Left cardiac atrium (tissue), 4 donors: ENCODE measurements around the gene ZNF808. TPM values are rescaled to one million over a fixed set of nuclear protein-coding genes. Genes with fewer than 3 reads are reported as not detected.
A peak's percentile ranks its signal among the peaks of the same experiment; 100 is the strongest.
"Not testable (repeated sequence)": the region's sequence is repeated elsewhere in the genome, so short reads cannot be mapped to it uniquely, and the experiment has no call there.

Experiments used
- ATAC-seq, 2 donors: fragments of 200-7000 bp; cut with Tn5 transposase; one replicate each; pipeline ENCODE4 v1.9.1; 2020; ENCODE audit warnings: mild to moderate bottlenecking in 2 of 2, moderate library complexity in 2 of 2
- DNase-seq: peaks from one replicate; pipeline ENCODE4 v3.0.0-alpha.2; 2020
- intact Hi-C, 2 donors: fragments of 100-400 bp; cut with DNase I; formaldehyde crosslinking; loops; one replicate each; pipeline versions ENCODE4 v1.14.1 to v1.15.1; 2022 to 2023
- total RNA-seq, 2 donors: library from RNA; stranded (reverse); fragmentation: NEBNext Ultra II Directional; extraction: Animal tissue kit (Norgen Biotek cat#: 25700); gene quantifications; one replicate each; pipeline ENCODE4 v1.2.1, GENCODE V29; 2021
- donor health status: DM: no; HTN: yes; CAD: no.
- donor health status: DM: no; HTN: yes; CAD: no; lungs with severe emphysema.
- donor health status: DM: yes; HTN: yes; CAD: no.
- donor health status: Dilated cardiomyopathy.

ZNF808 gene
- total RNA-seq, 2 donors from 2014 or later: 25.1 to 29.3 TPM

DNA sequence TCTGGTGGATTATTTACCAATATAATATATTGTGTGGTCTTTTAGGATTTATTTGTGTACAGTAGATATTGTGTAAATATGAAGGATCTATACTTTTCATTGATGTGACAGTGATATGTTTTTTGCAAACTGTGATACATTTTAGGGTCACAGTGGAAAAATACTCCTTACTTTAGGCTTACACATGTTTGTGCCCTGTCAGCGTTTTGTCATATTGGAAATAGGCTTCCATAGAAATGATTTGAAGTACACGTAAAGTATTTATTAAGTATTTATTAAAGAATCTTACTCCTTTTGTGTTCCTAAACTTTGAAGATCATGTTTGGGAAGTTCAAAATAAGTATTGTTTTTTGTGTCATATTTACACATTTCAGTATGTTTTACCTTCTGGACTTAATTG, 5.0 kb downstream of the ZNF808 start:
- no peak for ATAC-seq

DNA sequence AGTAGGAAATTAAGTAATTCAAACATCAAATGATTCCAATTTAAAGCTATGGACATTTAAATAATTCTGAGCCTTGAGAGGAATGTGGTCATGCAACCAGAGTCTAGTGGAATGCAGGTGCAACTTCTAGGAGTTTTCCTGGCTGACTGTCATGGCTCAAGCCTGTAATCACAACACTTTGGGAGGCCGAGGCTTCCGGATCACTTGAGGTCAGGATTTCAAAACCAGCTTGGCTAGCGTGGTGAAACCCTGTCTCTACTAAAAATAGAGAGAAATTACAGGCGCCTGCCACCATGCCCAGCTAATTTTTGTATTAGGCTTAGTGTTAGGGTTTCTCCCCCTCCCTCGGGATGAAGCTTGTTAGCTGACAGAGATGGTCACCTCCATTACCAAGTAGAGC, 6.4 kb downstream of the ZNF808 start:
- DNase-seq (peak; percentile 30), ATAC-seq (peak in 1 of 2 donors; percentile 50)

More for the DNA sequence above, 5.0 kb downstream of the ZNF808 start:
- no peak for DNase-seq
- intact Hi-C loops: no loop called here

GRCh38 chr19:52535385-52535770, 7.9 kb downstream of the ZNF808 start:
- ATAC-seq: peak in 1 of 2 donors; percentile 6
- intact Hi-C loops: not testable (repeated sequence)
- peak; percentile 26 for DNase-seq

More for the DNA sequence above, 6.4 kb downstream of the ZNF808 start:
- intact Hi-C loops: no loop called here

GRCh38 chr19:52535771-52536447, 8.4 kb downstream of the ZNF808 start:
- peak; percentile 94 for DNase-seq
- intact Hi-C loops: no loop called here
- peak; percentile 96 to 100 for ATAC-seq

DNA sequence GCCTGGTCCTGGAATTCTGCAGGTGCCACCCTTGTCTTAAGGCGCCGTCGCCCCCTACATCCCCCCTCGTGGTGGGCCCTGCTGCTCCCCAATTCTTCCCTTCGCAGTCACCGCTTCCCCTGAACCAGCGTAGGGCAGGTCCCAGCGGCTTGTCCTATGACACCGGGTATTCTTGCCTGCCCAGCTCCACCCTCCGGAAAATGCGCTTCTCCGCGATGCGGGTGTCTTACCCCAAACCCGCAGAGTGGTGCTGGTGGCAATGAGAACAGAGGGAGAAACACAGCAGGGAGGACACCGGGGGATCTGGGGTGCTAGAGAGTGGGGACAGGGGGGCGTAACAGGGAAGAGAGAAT, 9.0 kb downstream of the ZNF808 start:
- intact Hi-C loops: no loop called here
- DNase-seq: peak; percentile 32
- peak; percentile 53 to 55 for ATAC-seq

GRCh38 chr19:52538815-52539214, 11.3 kb downstream of the ZNF808 start:
- intact Hi-C loops, DNase-seq, ATAC-seq: not testable (repeated sequence)

GRCh38 chr19:52541176-52541575, 13.7 kb downstream of the ZNF808 start:
- intact Hi-C loops, ATAC-seq, DNase-seq: not testable (repeated sequence)

DNA sequence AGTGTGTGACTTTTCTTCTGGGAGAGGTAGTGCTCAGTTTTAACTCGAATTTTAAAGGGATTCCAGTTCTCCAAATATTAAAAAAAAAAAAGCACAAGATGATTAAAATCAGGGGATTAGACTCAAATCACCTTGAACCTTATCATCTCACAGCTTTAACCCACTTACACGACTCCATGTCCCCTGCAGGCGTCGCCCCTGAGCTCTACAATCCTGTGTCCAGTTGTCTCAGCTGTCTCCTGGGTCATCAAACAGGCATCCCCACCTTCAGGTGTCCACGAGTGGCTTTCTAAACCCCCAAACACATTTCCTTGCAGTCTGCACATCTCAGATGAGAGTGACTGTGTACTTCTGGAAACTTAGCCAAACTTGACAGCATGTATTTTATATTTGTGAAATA, 14.1 kb downstream of the ZNF808 start:
- ATAC-seq (no peak), DNase-seq (no peak)
- intact Hi-C loops: no loop called here

GRCh38 chr19:52542541-52542940, 15.1 kb downstream of the ZNF808 start:
- DNase-seq, ATAC-seq, intact Hi-C loops: not testable (repeated sequence)

GRCh38 chr19:52542984-52543664, 15.7 kb downstream of the ZNF808 start:
- DNase-seq (no peak), ATAC-seq (no peak)
- intact Hi-C loops: no loop called here

DNA sequence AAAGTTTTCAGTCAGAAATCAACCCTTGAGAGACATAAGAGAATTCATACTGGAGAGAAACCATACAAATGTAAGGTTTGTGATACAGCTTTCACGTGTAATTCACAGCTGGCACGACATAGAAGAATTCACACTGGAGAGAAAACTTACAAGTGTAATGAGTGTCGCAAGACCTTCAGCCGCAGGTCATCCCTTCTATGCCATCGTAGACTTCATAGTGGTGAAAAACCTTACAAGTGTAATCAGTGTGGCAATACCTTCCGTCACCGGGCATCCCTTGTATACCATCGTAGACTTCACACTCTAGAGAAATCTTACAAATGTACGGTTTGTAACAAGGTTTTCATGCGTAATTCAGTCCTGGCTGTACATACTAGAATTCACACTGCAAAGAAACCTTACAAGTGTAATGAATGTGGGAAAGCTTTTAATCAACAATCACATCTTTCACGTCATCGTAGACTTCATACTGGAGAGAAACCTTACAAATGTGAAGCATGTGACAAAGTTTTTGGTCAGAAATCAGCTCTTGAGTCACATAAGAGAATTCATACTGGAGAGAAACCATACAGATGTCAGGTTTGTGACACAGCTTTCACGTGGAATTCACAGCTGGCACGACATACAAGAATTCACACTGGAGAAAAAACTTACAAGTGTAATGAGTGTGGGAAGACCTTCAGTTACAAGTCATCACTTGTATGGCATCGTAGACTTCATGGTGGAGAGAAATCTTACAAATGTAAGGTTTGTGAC, 26.9 kb downstream of the ZNF808 start:
- DNase-seq (no peak), ATAC-seq (no peak)
- intact Hi-C loops: no loop called here

GRCh38 chr19:52557231-52557995, 29.9 kb downstream of the ZNF808 start:
- intact Hi-C loops: no loop called here
- no peak for ATAC-seq
- no peak for DNase-seq

GRCh38 chr19:52558732-52559445, 31.4 kb downstream of the ZNF808 start:
- intact Hi-C loops, DNase-seq, ATAC-seq: not testable (repeated sequence)

DNA sequence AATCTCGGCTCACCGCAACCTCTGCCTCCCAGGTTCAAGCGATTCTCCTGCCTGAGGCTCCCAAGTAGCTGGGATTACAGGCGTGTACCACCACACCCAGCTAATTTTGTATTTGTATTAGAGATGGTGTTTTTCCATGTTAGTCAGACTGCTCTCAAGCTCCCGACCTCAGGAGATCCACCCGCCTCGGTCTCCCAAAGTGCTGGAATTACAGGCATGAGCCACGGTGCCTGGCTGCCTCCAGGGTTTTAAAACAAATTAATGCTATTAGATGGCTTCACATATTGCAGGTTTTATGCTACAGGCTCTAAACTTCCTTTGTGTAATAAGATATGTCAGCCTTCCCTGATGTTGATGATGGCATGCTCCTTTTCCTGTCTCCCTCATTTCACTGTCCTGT, 34.1 kb downstream of the ZNF808 start:
- ATAC-seq, DNase-seq, intact Hi-C loops: not testable (repeated sequence)

DNA sequence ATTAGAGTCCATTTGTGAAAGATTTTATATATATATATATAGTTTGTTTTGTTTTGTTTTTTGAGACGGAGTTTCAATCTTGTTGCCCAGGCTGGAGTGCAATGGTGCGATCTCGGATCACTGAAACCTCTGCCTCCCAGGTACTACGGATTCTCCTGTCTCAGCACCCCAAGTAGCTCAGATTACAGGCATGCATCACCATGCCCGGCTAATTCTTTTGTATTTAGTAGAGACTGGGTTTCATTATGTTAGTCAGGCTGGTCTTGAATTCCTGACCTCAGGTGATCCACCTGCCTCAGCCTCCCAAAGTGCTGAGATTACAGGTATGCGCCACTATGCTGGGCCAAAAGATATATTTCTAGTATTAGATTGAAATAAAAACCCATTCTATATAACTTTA, 38.7 kb downstream of the ZNF808 start:
- DNase-seq: no peak
- ATAC-seq: no peak
- intact Hi-C loops: no loop called here

- intact Hi-C loops: no loop called here
- ATAC-seq (no peak), DNase-seq (no peak)
These were observed 39.1 kb downstream of the ZNF808 start for GRCh38 chr19:52566588-52566987.

GRCh38 chr19:52567921-52568320, 40.5 kb downstream of the ZNF808 start:
- intact Hi-C loops: no loop called here
- ATAC-seq (no peak), DNase-seq (no peak)

DNA sequence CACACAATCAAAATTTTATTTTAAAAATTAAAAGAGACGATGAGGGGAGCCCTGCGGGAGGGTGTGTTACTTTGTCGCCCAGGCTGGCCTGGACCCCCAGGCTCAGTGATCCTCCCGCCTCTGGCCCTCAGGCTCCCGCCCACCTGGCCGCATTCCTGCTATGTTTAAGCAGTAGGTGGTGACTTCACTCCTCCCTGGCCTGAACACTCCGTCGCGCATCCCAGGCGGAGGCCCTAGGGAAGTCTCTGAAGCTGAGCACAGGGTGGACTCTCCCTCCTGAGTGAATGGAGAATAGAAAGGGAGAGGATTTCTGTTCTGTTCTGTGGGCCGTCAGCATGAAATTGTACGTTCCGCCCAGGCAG, 42.2 kb downstream of the ZNF808 start:
- intact Hi-C loops: not testable (repeated sequence)
- peak; percentile 59 for DNase-seq

More for the DNA sequence above, 42.2 kb downstream of the ZNF808 start:
- ATAC-seq: peak; percentile 33 to 57
